Subcutaneous adipose tissue (tissue), 4 donors: ENCODE results near the gene ITPKB. TPM values are rescaled to one million over a fixed set of nuclear protein-coding genes. Genes with fewer than 3 reads are reported as not detected.

ENCODE experiments used
- CTCF ChIP-seq: fragments of 450-650 bp; IDR thresholded peaks from one replicate; pipeline ENCODE4 v1.5.1; 2016; ENCODE audit warnings: low read depth, mild to moderate bottlenecking, control low read depth, antibody characterized with exemption, moderate library complexity
- total RNA-seq, 4 donors: library from RNA; depleted of rRNA; stranded (reverse); fragments of >200 nt; gene quantifications; one replicate each; pipeline ENCODE4 v1.1.0, GENCODE V29; 2016

The ITPKB gene
- total RNA-seq, 4 donors from 2014 or later: 16.6 to 72.5 (median 28.1) TPM

- no peak for TF ChIP-seq CTCF
Observed at GRCh38 chr1:226631229-226632000, 107.7 kb downstream of the ITPKB start.

GRCh38 chr1:226630592-226630991 lies 108.5 kb downstream of the ITPKB start:
- TF ChIP-seq CTCF: no peak

GRCh38 chr1:226629896-226630550 lies 109.1 kb downstream of the ITPKB start:
- TF ChIP-seq CTCF: no peak

GRCh38 chr1:226629210-226629895 lies 109.7 kb downstream of the ITPKB start:
- TF ChIP-seq CTCF: no peak

GRCh38 chr1:226628612-226629155 lies 110.4 kb downstream of the ITPKB start:
- TF ChIP-seq CTCF: no peak

GRCh38 chr1:226627924-226628611 lies 111.0 kb downstream of the ITPKB start:
- no peak for TF ChIP-seq CTCF
